ENCODE results near the gene ADAMTS18. TPM values are rescaled to one million over a fixed set of nuclear protein-coding genes. Genes with fewer than 3 reads are reported as not detected.
"Not testable (repeated sequence)": the region's sequence is repeated elsewhere in the genome, so short reads cannot be mapped to it uniquely, and the experiment has no call there.

ADAMTS18 gene
- total and polyA plus RNA-seq, 2 donors from 2014 or later = 0.06 to 0.60 TPM

DNA sequence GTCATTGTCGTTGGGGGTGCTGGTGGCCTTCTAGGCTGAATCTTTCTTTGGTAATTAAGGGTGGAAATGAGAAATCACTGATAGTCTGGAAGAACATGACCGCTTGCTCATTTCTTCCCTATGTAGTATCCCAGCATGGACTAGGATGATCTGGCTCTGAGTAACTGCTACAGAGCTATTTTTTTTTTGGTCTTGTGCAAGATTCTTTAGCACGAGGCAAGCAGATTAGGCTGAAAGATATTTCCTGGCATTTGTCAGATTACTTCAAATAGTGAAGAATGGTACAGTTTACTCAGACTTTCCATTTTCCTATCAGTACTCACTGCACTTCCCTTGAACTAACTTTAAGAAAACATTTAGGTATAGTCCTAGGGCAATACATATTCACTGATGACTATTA is 146.6 kb downstream of the ADAMTS18 start:
- no peak for TF ChIP-seq CTCF (IDR thresholded peaks at IDR 0.05; ENCODE audit: borderline replicate concordance, extremely low read depth, insufficient read depth)
- FAIRE-seq (no peak), DNase-seq (no peak)
- Histone ChIP-seq H3K9ac (ENCODE audit: low read length in 3 of 3) (no peak overlapping the region), H3K4me1 (ENCODE audit: control insufficient read depth in 2 of 3, insufficient read depth in 2 of 3, low read depth in 1 of 3, low read length in 3 of 3) (peaks cover 0 to 2% (median 0%) of the 10 kb centered on the region in 3 donors), H3K9me3 (ENCODE audit: control insufficient read depth in 2 of 3, insufficient read depth in 1 of 3, low read length in 3 of 3) (no peaks in the 10 kb centered on the region), H3K4me3 (ENCODE audit: low read length in 3 of 3) (no peak overlapping the region), H3K36me3 (ENCODE audit: control insufficient read depth in 2 of 3, insufficient read depth in 3 of 3, low read length in 3 of 3) (no peaks in the 10 kb centered on the region), H3K27ac (ENCODE audit: low read depth in 2 of 2, low read length in 2 of 2) (no peak overlapping the region), H3K27me3 (ENCODE audit: control insufficient read depth, insufficient read depth, low read length) (no peaks in the 10 kb centered on the region)
- intact Hi-C loops (cut with DNase I) = no loop called here

- H3K27me3 ChIP-seq (ENCODE audit: control insufficient read depth, insufficient read depth, low read length) = no peaks in the 10 kb centered on the region
- no peak overlapping the region for H3K9ac ChIP-seq (ENCODE audit: low read length in 3 of 3)
- no peak for DNase-seq
- no peak overlapping the region for H3K27ac ChIP-seq (ENCODE audit: low read depth in 2 of 2, low read length in 2 of 2)
- intact Hi-C loops (cut with DNase I) = no loop called here
- FAIRE-seq = no peak
- TF ChIP-seq CTCF (IDR thresholded peaks at IDR 0.05; ENCODE audit: borderline replicate concordance, extremely low read depth, insufficient read depth) = no peak
- H3K4me3 ChIP-seq (ENCODE audit: low read length in 3 of 3) = no peak overlapping the region
- H3K36me3 ChIP-seq (ENCODE audit: control insufficient read depth in 2 of 3, insufficient read depth in 3 of 3, low read length in 3 of 3) = no peaks in the 10 kb centered on the region
- H3K4me1 ChIP-seq (ENCODE audit: control insufficient read depth in 2 of 3, insufficient read depth in 2 of 3, low read depth in 1 of 3, low read length in 3 of 3) = peaks cover 0 to under 1% (median 0%) of the 10 kb centered on the region in 3 donors
- no peaks in the 10 kb centered on the region for H3K9me3 ChIP-seq (ENCODE audit: control insufficient read depth in 2 of 3, insufficient read depth in 1 of 3, low read length in 3 of 3)
These were observed 149.2 kb downstream of the ADAMTS18 start for GRCh38 chr16:77285676-77286075.

DNA sequence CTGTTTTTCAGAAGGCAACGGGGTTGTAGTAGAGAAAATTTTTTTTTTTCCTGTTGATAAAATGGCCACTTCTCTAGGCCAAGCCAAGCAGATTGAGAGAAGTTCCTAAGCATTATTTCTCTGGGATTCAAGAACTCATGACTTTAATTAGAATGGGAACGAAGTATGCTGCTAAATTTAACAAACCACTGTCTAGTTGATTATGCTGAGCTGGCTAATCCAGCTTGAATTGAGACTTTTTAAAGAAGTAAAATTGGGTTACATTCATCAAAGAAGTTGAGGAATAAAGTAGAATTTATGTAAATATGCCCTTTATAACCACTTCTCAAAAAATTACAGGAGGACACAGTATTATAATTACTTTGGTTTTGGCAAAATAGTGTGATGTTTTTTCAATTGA is 152.5 kb downstream of the ADAMTS18 start:
- no peak overlapping the region for H3K4me3 ChIP-seq (ENCODE audit: low read length in 3 of 3)
- no peaks in the 10 kb centered on the region for H3K4me1 ChIP-seq (ENCODE audit: control insufficient read depth in 2 of 3, insufficient read depth in 2 of 3, low read depth in 1 of 3, low read length in 3 of 3)
- intact Hi-C loops (cut with DNase I) = no loop called here
- no peak overlapping the region for H3K27ac ChIP-seq (ENCODE audit: low read depth in 2 of 2, low read length in 2 of 2)
- DNase-seq (no peak), FAIRE-seq (no peak)
- H3K9me3 ChIP-seq (ENCODE audit: control insufficient read depth in 2 of 3, insufficient read depth in 1 of 3, low read length in 3 of 3) = no peaks in the 10 kb centered on the region
- TF ChIP-seq CTCF (IDR thresholded peaks at IDR 0.05; ENCODE audit: borderline replicate concordance, extremely low read depth, insufficient read depth) = no peak
- no peaks in the 10 kb centered on the region for H3K36me3 ChIP-seq (ENCODE audit: control insufficient read depth in 2 of 3, insufficient read depth in 3 of 3, low read length in 3 of 3)
- H3K9ac ChIP-seq (ENCODE audit: low read length in 3 of 3) = no peak overlapping the region
- no peaks in the 10 kb centered on the region for H3K27me3 ChIP-seq (ENCODE audit: control insufficient read depth, insufficient read depth, low read length)

GRCh38 chr16:77279316-77279715 is 155.5 kb downstream of the ADAMTS18 start:
- FAIRE-seq; H3K36me3 ChIP-seq (ENCODE audit: control insufficient read depth in 2 of 3, insufficient read depth in 3 of 3, low read length in 3 of 3); H3K9me3 ChIP-seq (ENCODE audit: control insufficient read depth in 2 of 3, insufficient read depth in 1 of 3, low read length in 3 of 3); H3K27ac ChIP-seq (ENCODE audit: low read depth in 2 of 2, low read length in 2 of 2); intact Hi-C loops (cut with DNase I); H3K4me3 ChIP-seq (ENCODE audit: low read length in 3 of 3); H3K9ac ChIP-seq (ENCODE audit: low read length in 3 of 3); DNase-seq; H3K4me1 ChIP-seq (ENCODE audit: control insufficient read depth in 2 of 3, insufficient read depth in 2 of 3, low read depth in 1 of 3, low read length in 3 of 3); H3K27me3 ChIP-seq (ENCODE audit: control insufficient read depth, insufficient read depth, low read length): not testable (repeated sequence)

Measured in kidney (tissue), 14 donors.